Fibroblast of upper back skin (primary cell): ENCODE measurements around the gene PTPN21.
"Not testable (repeated sequence)": the region's sequence is repeated elsewhere in the genome, so short reads cannot be mapped to it uniquely, and the experiment has no call there.

Source experiments
- DNase-seq: peaks from one replicate; pipeline ENCODE4 v3.0.0-alpha.2; 2013

The PTPN21 gene

DNA sequence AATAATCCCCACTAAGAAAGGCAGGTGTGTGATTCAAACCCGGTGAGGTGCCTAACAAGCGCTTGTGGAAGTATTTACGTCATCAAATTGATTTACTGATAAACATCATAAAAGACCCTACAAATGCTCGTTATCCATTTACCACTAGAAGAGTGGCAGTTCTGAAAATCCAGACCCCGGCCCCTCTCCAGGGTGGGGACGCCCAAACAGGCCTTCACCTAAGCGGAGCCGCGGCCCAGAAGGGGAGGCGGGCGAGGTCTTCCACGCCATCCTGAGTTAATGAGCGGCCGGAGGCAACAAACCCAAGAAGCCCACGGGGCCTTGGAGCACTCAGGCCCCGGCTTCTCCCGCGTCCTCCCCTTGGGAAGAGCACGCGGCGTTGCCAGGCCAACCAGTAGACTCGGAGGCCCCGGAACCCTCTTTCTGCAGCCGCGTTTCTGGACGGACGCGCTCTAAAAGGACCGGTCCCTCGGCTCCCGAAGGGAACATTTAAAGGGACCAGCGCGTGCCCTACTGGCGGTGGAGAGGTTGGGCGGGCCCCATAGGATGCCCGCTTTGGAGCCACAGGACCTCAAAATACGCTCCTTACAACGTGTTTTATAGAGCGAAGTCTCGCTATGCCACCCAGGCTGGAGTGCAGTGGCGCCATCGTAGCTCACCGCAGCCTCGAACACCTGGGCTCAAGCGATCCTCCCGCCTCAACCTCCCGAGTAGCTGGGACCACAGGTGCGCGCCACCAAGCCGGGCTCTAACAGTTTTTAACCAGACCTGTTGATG, 3.5 kb downstream of the PTPN21 start:
- DNase-seq = peak; percentile 81

GRCh38 chr14:88550078-88550477, 4.7 kb downstream of the PTPN21 start:
- DNase-seq = no peak

GRCh38 chr14:88547386-88547780, 7.4 kb downstream of the PTPN21 start:
- DNase-seq = no peak

- peak; percentile 48 for DNase-seq
These were observed 8.0 kb downstream of the PTPN21 start for GRCh38 chr14:88546621-88547385.

- DNase-seq = no peak
These were observed 9.6 kb downstream of the PTPN21 start for GRCh38 chr14:88545256-88545655.

- DNase-seq = no peak
These were observed 11.7 kb downstream of the PTPN21 start for GRCh38 chr14:88542857-88543795.

GRCh38 chr14:88541324-88541723, 13.5 kb downstream of the PTPN21 start:
- DNase-seq = no peak

GRCh38 chr14:88535813-88536212, 19.0 kb downstream of the PTPN21 start:
- no peak for DNase-seq

- no peak for DNase-seq
These were observed 19.7 kb downstream of the PTPN21 start for GRCh38 chr14:88535149-88535548.

GRCh38 chr14:88533064-88533602, 21.7 kb downstream of the PTPN21 start:
- DNase-seq = no peak

DNA sequence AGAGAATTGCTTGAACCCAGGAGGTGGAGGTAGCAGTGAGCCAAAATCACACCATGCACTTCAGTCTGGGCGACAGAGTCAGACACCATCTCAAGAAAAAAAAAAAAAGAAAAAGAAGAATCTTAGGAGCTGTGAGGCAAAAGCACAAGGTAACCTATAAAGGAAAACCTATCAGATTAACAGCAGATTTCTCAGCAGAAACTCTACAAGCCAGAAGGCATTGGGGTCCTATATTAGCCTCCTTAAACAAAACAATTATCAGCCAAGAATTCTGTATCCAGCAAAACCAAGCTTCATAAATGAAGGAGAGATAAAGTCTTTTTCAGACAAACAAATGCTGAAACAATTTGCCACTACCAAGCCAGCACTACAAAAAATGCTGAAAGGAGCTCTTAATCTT, 24.9 kb downstream of the PTPN21 start:
- DNase-seq = not testable (repeated sequence)

- no peak for DNase-seq
These were observed 32.4 kb downstream of the PTPN21 start for GRCh38 chr14:88522393-88522792.

GRCh38 chr14:88521818-88522217, 33.0 kb downstream of the PTPN21 start:
- no peak for DNase-seq

DNA sequence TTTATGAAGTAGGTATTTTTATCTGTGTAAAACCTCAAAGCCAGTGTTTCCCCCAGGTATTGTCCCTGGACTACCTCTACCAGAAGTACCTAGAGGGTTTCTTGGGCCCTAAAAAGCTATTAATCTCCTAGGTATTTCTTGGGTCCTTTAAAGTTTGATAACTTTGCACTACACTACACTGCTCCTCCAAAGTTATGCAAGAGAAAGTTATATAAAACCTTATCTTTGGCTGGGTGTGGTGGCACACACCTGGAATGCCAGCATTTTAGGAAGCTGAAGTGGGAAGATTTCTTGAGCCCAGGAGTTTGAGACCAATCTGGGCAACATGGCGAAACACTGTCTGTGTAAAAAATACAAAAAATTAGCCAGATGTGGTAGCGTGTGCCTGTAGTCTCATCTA, 34.9 kb downstream of the PTPN21 start:
- no peak for DNase-seq

DNA sequence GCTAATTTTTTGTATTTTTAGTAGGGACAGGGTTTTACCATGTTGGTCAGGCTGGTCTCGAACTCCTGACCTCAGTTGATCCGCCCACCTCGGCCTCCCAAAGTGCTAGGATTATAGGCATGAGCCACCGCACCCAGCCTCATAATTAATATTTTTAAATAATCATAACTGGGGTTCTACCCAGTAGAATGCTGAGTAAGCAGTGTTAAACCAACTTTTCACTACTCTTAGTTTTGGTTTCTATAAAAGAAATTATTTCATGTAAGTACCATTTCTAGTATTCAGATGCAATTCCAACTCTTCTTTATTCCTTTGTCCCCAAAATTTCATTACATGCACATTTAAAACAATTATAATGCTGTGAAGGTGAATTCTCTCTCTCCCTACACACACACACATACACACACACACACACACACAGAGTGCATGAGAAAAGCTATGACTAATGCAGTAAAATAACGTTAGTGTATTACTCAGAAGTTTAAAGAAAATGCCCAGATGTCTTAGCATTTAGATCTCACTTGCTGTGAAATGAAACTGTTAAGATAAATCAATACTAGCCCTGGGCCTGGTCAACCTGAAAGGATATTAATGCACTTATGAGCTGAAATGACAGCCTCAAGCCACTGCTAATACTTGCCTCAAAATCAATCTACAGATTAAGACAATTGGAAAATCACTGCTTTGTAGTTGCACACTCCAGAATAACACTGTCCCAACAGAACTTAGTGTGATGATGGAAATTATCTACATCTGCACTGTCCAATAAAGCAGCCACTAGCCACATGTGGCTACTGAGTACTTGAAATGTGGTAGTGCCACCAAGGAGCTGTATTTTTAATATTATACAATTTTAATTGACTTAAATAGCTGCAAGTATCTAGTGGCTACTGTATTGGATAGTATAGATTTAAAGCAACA, 36.0 kb downstream of the PTPN21 start:
- DNase-seq = peak; percentile 71

- no peak for DNase-seq
These were observed 37.9 kb downstream of the PTPN21 start for GRCh38 chr14:88516861-88517357.

GRCh38 chr14:88515499-88516221, 39.1 kb downstream of the PTPN21 start:
- no peak for DNase-seq

DNA sequence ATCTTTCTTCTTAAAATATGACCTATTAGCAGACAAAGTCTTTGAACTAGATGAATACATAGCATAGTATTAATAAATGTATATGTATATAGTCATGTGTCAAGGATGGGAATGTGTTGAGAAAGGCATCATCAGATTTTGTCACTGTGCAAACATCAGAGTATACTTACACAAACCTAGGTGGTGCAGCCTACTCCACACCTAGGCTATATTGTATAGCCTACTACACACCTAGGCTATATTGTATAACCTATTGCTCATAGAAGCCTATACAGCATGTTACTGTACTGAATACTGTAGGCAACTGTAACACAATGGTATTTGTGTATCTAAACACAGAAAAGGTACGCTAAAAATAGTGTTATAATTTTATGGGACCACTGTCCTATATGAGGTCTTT, 47.6 kb downstream of the PTPN21 start:
- DNase-seq = no peak

DNA sequence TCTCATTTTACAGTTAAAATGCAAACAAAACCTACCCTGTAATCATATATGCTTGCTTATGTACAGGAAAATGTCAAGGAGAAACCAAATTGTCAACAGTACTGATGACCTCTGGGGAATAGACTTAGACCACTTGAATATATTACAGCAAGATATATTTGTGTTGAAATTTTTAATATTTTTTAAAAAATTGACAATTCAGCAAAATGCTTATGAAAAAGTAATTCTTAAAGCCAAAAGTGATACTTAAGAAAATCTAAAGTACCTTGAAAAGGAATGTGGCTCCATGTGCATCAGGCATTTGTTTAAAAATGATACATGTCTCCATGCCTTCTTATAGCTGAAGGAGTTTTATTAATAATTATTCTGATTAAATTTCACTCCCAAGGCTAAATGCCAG, 49.2 kb downstream of the PTPN21 start:
- no peak for DNase-seq

- no peak for DNase-seq
These were observed 50.2 kb downstream of the PTPN21 start for GRCh38 chr14:88504602-88505001.
